ENCODE measurements around the gene COTL1. TPM values are rescaled to one million over a fixed set of nuclear protein-coding genes. Genes with fewer than 3 reads are reported as not detected.

The COTL1 gene
- total RNA-seq, 2 donors from 2014 or later = 79.1 to 138 TPM

DNA sequence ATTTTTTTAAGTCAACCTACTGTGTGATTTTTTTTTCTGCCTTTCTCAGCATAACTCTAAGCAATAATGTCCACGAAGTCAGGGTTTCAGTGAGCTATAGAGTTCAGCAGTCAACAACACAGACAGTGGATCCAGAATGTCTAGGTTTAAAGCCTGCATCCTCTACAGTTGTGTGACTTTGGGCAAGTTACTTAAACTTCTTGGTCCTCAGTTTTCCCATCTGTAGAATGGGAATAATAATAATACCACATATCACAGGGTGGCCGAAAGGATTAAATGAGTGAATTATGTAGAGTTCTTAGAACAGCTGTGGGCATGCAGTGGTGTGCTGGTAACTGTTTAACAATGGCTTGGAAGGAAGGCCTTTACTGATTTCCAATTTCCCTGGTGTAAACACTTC is 74.6 kb downstream of the COTL1 start:
- no peaks in the 10 kb centered on the region for H3K36me3 ChIP-seq

DNA sequence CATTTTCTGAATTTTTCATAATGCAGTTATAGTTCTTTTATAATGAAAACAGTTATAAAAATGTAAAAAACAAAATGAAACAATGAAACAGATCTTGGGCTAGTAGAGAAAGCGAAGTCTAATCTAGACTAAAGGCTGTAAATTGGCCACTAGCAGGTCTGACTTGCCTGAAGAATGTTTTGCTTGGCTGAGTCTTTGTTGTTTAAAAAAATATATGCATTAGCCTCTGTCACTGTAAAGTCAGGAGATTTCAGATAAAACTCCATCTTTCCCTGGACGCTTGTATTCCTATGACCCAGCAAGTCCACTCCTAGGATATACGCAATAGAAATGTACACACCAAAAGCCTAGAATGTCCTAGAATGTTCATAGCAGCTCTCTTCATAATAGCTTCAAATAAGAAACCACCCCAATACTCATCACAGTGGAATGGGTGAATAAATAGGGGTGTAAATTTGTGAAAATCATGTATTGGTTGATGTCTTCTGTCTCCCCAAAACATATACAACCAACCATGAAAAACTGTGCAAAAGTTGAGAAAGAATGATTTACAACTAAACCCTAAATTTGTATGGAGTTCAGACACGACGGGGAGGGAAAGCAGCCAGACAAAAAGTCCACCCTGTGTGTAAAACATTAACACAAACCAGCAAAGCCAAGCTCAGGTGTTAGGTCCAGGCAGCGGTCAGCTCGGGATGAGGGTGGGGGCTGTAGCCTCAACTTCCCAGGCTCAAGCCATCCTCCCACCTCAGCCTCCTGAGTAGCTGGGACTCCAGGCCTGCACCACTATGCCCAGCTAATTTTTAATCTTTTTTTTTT is 75.7 kb downstream of the COTL1 start:
- no peak for DNase-seq
- no peaks in the 10 kb centered on the region for H3K36me3 ChIP-seq
- TF ChIP-seq, protein P1, sequence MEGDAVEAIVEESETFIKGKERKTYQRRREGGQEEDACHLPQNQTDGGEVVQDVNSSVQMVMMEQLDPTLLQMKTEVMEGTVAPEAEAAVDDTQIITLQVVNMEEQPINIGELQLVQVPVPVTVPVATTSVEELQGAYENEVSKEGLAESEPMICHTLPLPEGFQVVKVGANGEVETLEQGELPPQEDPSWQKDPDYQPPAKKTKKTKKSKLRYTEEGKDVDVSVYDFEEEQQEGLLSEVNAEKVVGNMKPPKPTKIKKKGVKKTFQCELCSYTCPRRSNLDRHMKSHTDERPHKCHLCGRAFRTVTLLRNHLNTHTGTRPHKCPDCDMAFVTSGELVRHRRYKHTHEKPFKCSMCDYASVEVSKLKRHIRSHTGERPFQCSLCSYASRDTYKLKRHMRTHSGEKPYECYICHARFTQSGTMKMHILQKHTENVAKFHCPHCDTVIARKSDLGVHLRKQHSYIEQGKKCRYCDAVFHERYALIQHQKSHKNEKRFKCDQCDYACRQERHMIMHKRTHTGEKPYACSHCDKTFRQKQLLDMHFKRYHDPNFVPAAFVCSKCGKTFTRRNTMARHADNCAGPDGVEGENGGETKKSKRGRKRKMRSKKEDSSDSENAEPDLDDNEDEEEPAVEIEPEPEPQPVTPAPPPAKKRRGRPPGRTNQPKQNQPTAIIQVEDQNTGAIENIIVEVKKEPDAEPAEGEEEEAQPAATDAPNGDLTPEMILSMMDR (IDR thresholded peaks at IDR 0.05) = no peak
- H3K27ac ChIP-seq = no peak overlapping the region
- intact Hi-C loops (cut with DNase I) = no loop called here
- no peak overlapping the region for H3K9ac ChIP-seq (ENCODE audit: low read depth in 2 of 2, low read length in 2 of 2)
- H3K9me3 ChIP-seq = no peaks in the 10 kb centered on the region
- H3K4me1 ChIP-seq = peaks cover 4% of the 10 kb centered on the region
- no peak overlapping the region for H3K4me3 ChIP-seq
- no peaks in the 10 kb centered on the region for H3K27me3 ChIP-seq

More for the DNA sequence above, 74.6 kb downstream of the COTL1 start:
- DNase-seq = no peak
- H3K9ac ChIP-seq (ENCODE audit: low read depth in 2 of 2, low read length in 2 of 2) = no peak overlapping the region
- no peak overlapping the region for H3K4me3 ChIP-seq
- no peaks in the 10 kb centered on the region for H3K9me3 ChIP-seq
- peaks cover 4% of the 10 kb centered on the region for H3K4me1 ChIP-seq
- H3K27me3 ChIP-seq = no peaks in the 10 kb centered on the region
- TF ChIP-seq, protein P1 (IDR thresholded peaks at IDR 0.05) = no peak
- H3K27ac ChIP-seq = no peak overlapping the region
- intact Hi-C loops (cut with DNase I) = no loop called here

DNA sequence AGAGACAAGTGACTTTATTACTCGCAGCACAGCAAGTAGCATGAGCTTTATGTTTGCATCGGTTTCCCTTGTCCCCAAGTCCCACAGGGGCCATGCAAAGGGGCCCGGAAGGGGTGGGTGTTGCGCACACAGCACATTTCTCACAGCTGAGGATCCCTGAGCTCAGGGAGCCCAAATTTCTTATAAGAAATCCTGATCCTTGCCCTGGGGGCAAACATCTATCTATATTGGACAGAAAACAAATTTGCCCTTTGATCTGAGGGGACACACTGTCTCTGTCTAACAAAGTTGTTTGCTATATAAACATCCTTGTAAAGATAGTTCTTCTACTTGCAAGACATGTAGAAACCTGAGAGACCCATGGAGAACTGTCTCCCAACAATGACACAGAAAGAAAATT is 77.7 kb downstream of the COTL1 start:
- no peak for DNase-seq
- no peaks in the 10 kb centered on the region for H3K9me3 ChIP-seq
- no peaks in the 10 kb centered on the region for H3K27me3 ChIP-seq
- peaks cover 4% of the 10 kb centered on the region for H3K4me1 ChIP-seq
- H3K9ac ChIP-seq (ENCODE audit: low read depth in 2 of 2, low read length in 2 of 2) = no peak overlapping the region
- no peak overlapping the region for H3K27ac ChIP-seq
- H3K4me3 ChIP-seq = no peak overlapping the region
- no peaks in the 10 kb centered on the region for H3K36me3 ChIP-seq
- TF ChIP-seq, protein P1 (IDR thresholded peaks at IDR 0.05) = no peak
- intact Hi-C loops (cut with DNase I) = no loop called here

DNA sequence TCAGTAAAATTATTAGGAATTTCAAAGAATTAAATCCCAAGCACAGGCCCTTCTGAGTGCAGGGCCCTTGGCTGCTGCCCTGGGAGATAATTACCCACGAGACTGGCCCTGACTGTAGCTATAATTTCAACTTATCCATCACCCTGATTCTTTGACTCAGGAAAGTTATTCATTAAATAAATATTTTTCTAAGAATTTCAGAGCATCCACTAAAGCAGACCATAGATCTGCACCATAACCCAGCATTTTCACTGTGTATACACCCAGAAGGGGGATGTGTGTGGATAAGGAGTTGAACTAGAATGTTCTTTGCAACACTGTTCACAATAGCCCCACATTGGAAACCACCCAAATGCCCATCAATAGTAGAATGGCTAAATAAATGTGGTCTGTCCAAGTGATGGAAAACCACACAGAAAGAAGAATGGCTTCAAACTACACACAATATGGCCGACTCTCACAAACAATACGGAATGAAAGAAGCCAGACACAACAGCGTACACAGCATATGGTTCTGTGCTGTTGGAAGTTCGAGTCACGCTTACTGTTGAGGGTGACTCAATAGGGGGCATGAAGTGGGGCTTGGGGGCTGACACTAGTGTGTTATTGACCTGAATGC is 79.5 kb downstream of the COTL1 start:
- DNase-seq = no peak
- Histone ChIP-seq H3K27ac (no peak overlapping the region), H3K4me3 (no peak overlapping the region), H3K36me3 (no peaks in the 10 kb centered on the region), H3K27me3 (no peaks in the 10 kb centered on the region), H3K4me1 (no peaks in the 10 kb centered on the region), H3K9ac (ENCODE audit: low read depth in 2 of 2, low read length in 2 of 2) (no peak overlapping the region), H3K9me3 (no peaks in the 10 kb centered on the region)
- TF ChIP-seq, protein P1 (IDR thresholded peaks at IDR 0.05) = no peak
- intact Hi-C loops (cut with DNase I) = no loop called here

DNA sequence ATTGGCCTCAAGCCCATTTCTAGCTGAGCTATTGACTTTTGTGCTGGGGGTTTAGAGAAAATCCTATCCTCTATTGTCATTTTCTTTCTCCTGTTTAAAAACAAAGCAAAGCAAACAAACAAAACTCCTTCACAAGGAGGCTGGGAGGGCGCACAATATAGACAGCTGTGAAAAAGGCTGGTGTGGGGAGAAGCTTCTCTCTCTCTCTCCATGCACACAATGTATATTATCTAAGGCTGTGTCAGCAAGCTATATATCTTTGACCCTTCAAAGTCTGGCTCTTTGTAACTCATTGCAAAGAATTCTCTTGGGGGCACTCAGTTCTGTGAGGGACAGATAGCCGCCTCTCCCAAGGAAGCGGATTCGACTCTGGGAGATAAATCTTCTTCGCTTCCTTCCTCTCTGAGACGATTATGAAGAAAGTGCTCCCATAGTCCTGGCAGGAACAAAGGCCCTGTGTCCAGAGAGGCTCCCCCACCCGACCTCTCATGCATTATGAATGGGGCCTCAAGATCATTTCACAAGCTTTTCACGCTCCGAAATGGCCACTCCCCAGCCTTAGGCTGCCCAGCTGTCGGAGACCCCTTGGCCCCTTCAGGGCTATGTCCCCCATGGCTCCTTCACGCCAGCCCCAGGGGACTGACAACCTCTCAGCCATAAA is 80.3 kb downstream of the COTL1 start:
- H3K9me3 ChIP-seq = no peaks in the 10 kb centered on the region
- no peaks in the 10 kb centered on the region for H3K27me3 ChIP-seq
- intact Hi-C loops (cut with DNase I) = no loop called here
- no peak for DNase-seq
- no peak overlapping the region for H3K4me3 ChIP-seq
- H3K9ac ChIP-seq (ENCODE audit: low read depth in 2 of 2, low read length in 2 of 2) = no peak overlapping the region
- no peak overlapping the region for H3K27ac ChIP-seq
- H3K36me3 ChIP-seq = no peaks in the 10 kb centered on the region
- no peaks in the 10 kb centered on the region for H3K4me1 ChIP-seq
- TF ChIP-seq, protein P1 (IDR thresholded peaks at IDR 0.05) = no peak
